NCI-H748 treated with DMSO at 0.1 percent for 48 hours (cell line): Measurements from ENCODE around the gene NPAS4.
A peak's percentile ranks its signal among the peaks of the same experiment; 100 is the strongest.
"Not testable (repeated sequence)": the region's sequence is repeated elsewhere in the genome, so short reads cannot be mapped to it uniquely, and the experiment has no call there.

Experiments used
- DNase-seq: peaks from one replicate; lab custom pipeline; 2025; lab: John Stamatoyannopoulos, UW

Gene NPAS4

GRCh38 chr11:66420671-66421476 lies at the start of gene NPAS4:
Gene NPAS4, plus strand, starts transcription at chr11:66421035. Its CDS starts 145 bp downstream, at chr11:66421180.
- DNase-seq = peak; percentile 90

GRCh38 chr11:66371627-66372415 lies 49.0 kb upstream of the NPAS4 start, which contains the start of gene SLC29A2:
Gene SLC29A2, minus strand, starts transcription at chr11:66371760. Its CDS starts 169 bp downstream, at chr11:66371591.
- peak; percentile 91 for DNase-seq

DNA sequence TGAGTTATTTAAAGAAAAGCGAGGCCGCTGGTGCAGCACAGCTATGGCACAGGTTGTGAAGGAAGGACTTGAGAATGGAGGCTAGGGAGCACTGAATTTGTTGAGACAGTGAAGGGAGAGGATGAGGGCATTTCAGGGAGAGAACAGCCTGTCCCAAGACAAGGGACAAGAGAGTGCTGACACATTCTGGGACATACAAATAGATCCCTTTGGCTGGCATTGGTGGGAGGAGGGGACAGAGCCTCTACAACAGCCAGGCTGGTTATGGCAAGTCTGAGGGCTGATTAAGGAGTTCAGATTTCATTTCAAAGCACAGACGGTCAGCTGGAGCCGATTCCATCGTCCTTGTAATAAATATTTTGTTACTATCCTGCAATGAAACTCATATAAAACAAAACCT lies 47.6 kb upstream of the NPAS4 start:
- no peak for DNase-seq

GRCh38 chr11:66373690-66374287 lies 47.0 kb upstream of the NPAS4 start:
- not testable (repeated sequence) for DNase-seq

DNA sequence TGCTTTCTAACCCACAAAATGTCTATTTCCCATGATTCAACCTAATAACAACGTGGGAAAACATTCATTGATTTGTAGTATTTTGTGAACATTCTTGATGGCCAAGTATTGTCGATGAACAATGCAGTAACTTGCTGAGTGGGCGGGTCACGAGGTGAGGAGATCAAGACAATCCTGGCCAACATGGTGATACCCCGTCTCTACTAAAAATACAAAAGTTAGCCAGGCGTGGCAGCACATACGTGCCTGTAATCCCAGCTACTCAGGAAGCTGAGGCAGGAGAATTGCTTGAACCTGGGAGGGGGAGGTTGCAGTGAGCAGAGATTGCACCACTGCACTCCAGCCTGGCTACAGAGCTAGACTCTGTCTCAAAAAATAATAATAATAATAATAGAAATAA lies 40.6 kb upstream of the NPAS4 start:
- DNase-seq = not testable (repeated sequence)

DNA sequence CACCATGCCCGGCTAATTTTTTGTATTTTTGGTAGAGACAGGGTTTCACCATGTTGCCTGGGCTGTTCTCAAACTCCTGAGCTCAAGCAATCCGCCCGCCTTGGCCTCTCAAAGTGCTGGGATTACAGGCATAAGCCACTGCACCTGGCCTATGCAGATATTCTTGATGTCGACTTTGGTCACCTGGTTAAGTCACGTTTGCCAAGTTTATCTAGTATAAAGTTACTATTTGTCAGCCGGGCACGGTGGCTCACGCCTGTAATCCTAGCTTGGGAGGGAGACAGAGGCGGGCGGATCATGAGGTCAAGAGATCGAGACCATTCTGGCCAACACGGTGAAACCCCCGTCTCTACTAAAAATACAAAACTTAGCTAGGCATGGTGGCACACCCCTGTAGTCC lies 36.5 kb upstream of the NPAS4 start:
- not testable (repeated sequence) for DNase-seq

GRCh38 chr11:66386171-66387069 lies 34.4 kb upstream of the NPAS4 start:
- peak; percentile 76 for DNase-seq

DNA sequence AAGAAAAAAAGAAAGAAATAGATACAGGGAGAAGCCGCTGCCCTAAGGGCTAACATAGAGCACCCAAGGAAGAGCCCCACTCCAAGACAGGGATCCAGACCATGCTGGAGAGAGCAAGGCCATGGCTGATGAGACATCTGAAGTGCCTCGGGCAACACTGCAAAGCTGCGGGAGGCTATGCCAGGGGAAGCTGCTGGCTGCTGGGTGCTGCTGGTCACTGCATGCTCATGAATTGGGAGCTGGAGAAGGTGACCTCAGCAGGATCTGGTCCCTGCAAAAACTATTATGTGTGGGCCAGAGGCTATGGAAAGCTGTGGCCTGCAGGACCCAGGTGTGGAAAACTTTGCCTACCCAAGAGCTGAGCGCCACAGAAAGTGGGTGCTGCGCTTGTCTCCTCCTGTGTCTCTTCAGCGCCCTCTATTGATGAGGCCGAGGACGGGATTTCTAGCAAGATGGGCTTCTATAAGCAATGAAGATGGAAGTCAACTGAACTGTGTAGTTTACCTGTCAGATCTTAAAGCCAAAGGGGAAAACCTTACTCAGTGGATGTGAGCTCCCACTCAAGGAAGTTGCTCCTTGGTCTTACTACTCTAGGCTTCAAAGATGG lies 32.0 kb upstream of the NPAS4 start:
- peak; percentile 69 for DNase-seq

DNA sequence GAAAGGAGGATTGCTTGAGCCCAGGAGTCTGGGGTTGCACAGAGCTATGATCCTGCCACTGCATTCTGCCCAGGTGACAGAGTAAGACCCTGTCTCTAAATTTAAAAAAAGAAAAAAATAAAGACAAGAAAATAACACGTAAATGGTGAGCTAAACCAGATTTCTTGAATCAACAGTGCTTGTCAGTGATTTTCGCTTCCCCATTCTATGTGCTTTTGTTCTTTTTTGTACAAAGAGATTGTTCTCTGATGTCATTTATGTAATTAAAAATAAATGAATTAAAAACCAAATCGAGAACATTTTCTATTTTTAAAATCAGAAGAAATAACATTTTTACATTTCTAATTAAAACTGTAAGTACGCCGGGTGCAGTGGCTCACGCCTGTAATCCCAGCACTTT lies 29.5 kb upstream of the NPAS4 start:
- DNase-seq = no peak

- DNase-seq = no peak
Measured at GRCh38 chr11:66393954-66394353, 26.9 kb upstream of the NPAS4 start.

DNA sequence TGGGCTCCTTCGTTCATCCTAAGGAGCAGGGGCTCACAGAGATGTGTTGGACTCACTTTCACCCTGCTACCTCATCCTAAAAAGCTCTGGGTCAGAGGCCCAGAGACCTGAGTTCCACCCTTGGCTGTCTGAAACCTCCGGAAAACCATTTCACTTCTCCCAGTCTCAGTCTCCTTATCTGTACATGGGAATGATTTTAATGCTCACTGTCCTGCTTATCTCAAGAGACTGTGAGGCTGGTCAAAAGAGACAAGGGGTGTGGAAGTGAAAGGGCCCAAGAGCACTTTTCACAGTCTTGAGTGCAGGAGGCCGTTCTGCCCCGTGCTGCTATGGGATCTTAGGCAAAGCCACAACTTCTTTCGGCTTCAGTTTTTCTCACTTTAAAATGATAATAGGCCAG lies 13.2 kb upstream of the NPAS4 start:
- no peak for DNase-seq

GRCh38 chr11:66408488-66409214 lies 12.2 kb upstream of the NPAS4 start:
- peak; percentile 87 for DNase-seq

DNA sequence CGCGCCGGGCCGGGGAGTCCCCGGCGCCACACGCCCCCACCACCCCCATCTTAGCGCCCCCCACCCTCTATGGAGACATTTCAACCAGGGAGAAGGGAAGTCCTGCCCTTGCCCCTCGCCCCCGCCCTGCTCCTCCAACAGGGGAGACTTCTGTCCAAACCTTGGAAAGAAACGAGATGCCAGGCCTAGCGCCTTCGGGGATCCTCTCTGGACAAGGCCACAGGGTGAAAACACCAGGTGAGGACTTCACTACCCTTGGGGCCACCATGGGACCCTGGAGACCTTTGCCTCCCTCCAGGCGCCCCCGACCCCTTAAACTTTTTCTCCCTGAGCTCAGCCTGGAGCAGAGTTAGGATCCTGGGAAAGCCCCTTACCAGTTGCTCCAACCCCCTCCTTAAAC lies 11.6 kb upstream of the NPAS4 start:
- no peak for DNase-seq

DNA sequence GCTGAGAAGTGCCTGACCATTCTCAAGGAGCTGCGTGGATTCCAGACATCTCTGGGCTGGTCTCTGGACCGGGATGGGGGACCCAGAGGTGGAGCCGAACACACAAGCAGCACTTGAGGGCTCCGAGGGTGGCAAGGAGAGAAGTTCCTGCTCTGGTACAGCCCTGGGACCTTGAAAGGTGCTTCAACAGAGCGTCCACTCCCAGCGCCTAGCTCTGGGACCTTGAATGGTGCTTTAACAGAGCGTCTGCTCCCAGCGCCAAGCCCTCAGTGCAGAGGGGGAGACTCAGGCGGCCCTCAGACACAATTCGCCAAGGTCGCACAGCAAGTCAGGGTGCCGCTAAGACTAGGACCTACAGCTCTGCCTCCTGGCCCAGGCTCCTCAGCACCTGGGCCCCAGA lies 10.6 kb upstream of the NPAS4 start:
- DNase-seq = no peak

GRCh38 chr11:66411323-66411722 lies 9.5 kb upstream of the NPAS4 start:
- no peak for DNase-seq

DNA sequence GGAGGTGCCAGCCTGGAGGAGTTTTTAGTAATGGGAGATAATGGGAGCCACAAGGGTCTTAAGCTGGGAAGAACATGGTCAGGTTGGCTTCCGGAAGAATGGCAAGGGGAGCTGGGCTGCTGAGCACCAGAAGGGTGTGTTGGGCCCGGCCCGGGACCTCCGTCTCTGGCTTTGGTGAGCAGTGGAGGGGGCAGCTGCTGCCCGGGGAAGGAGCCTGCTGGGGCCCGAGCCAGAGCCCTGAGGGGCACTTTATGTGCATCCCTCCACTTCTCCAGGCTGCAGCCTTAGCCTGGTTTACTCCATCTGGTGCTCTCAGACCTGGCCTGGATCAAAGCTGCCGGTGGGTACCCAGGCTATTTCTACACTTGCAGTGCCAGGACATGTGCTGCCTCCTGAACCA lies 8.7 kb upstream of the NPAS4 start:
- no peak for DNase-seq

DNA sequence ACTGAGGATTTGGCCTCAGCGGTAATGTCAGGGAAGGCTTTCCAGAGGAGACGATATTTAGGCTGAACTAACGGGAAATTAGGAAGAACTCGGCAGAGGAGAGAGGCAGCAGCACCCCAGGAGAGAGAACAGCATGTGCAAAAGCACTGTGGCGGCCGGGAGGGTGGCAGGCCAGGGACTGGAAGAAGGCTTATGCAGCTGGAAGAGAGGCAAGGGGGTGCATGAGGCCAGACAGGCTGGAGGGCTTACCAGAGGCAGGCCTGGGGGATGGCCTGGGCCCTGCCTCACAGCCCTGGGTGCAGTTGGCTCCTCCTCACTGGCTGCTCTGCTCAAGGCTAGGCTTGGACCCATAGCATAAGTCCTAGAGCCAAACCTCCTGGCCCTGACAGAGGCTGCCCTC lies 7.7 kb upstream of the NPAS4 start:
- no peak for DNase-seq

DNA sequence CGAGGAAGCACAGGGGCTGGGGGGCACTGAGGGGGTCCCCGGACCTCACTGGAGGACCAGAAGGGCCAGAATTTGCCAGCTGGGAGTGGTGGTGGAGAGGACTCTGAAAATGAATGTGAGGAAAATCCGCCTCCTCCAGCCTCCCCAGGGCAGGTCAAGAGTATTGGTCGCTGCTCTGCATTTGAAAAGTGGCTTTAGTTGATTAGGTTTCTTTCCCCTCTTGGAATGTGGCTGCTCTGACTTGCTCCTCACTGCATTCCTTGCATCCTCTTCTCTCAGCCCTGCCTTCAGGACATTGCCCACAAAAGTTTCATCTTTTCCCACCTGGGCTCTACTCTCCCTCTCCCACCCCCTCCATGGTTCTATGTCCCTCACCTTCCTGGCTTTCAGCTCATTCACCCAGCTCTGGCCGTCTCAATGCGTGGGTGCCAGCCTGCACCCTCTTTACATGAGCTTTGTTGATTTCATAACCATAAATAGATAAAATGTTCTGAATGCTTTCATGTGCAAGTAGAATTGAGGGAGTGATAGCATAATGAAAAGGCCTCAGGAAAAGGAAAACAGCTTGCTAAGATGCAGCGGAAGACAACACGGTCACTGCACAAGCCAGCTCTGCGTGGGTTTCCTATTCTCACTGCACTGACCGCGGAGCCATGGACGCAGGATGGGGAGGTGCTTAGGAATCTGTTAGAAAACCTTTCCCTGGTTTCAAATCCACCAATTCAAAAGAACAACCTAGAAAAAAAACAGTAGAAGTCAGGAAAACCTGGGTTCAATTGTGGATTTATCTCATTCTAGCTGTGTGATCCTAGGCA lies 6.5 kb upstream of the NPAS4 start:
- DNase-seq = no peak

- no peak for DNase-seq
Measured at GRCh38 chr11:66415423-66415822, 5.4 kb upstream of the NPAS4 start.

DNA sequence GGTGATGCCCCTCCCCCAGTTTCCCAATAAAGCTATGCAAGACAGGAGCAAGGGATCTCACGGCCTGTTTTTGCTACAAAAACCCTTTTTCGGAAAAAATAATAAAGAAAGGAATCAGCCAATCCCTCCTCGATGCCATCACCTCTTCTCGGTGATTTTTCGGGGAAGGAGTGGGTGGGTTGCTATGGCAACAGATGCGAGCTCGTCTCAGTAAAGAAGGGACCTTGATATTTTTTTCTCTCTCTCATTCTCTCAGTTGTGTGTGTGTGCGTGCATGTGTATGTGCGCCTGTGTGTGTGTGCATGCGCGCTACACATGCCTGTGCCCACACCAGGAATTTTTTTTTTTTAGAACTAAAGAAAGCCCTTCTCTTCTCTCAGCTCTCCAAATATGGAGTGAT lies 3.8 kb upstream of the NPAS4 start:
- no peak for DNase-seq
